ENCODE data around the gene MKRN3.
"Not testable (repeated sequence)": the region's sequence is repeated elsewhere in the genome, so short reads cannot be mapped to it uniquely, and the experiment has no call there.

MKRN3 gene

DNA sequence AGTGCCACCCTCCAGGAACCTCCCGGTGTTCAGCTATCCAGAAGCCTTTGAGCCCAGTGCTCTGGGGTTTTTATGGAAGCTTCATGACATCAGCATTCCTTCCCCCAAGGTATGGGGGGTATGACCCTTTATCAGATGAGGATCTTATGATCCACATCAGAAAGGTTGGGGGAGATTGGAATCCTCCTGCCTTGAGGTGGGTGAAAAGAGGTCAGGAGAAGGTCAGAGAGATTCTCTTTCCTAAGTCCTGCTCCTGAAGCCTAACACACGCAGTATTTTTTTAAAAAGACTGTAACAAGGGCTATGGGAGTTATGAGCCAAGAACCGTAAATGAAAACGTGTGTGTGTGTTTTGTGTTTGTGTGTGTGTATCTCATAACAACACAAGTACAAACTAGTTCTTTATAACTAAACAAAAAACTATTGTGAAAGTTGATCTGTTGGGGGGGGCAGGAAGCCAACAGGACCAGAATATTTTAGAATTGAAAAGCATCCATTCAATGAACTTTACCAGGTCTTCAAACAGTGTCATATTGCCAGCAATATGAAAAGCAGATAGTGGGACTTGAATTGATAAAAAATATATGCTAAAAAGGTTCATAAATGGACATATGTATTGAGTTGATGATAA, 13.2 kb downstream of the MKRN3 start:
- no peak overlapping the region for H3K4me3 ChIP-seq (ENCODE audit: low read depth, low read length)
- TF ChIP-seq, protein P1, sequence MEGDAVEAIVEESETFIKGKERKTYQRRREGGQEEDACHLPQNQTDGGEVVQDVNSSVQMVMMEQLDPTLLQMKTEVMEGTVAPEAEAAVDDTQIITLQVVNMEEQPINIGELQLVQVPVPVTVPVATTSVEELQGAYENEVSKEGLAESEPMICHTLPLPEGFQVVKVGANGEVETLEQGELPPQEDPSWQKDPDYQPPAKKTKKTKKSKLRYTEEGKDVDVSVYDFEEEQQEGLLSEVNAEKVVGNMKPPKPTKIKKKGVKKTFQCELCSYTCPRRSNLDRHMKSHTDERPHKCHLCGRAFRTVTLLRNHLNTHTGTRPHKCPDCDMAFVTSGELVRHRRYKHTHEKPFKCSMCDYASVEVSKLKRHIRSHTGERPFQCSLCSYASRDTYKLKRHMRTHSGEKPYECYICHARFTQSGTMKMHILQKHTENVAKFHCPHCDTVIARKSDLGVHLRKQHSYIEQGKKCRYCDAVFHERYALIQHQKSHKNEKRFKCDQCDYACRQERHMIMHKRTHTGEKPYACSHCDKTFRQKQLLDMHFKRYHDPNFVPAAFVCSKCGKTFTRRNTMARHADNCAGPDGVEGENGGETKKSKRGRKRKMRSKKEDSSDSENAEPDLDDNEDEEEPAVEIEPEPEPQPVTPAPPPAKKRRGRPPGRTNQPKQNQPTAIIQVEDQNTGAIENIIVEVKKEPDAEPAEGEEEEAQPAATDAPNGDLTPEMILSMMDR (conservative IDR thresholded peaks at IDR 0.05; ENCODE audit: low read depth, low read length), result no peak
- no peak for DNase-seq (ENCODE audit: low read depth)

GRCh38 chr15:23588268-23588667, 22.8 kb downstream of the MKRN3 start:
- TF ChIP-seq, protein P1 (conservative IDR thresholded peaks at IDR 0.05; ENCODE audit: low read depth, low read length), result no peak
- no peak overlapping the region for H3K4me3 ChIP-seq (ENCODE audit: low read depth, low read length)
- DNase-seq (ENCODE audit: low read depth), result no peak

- H3K4me3 ChIP-seq (ENCODE audit: low read depth, low read length), result no peak overlapping the region
- TF ChIP-seq, protein P1 (conservative IDR thresholded peaks at IDR 0.05; ENCODE audit: low read depth, low read length), result no peak
- DNase-seq (ENCODE audit: low read depth), result no peak
Observed at GRCh38 chr15:23589012-23589411, 23.5 kb downstream of the MKRN3 start.

DNA sequence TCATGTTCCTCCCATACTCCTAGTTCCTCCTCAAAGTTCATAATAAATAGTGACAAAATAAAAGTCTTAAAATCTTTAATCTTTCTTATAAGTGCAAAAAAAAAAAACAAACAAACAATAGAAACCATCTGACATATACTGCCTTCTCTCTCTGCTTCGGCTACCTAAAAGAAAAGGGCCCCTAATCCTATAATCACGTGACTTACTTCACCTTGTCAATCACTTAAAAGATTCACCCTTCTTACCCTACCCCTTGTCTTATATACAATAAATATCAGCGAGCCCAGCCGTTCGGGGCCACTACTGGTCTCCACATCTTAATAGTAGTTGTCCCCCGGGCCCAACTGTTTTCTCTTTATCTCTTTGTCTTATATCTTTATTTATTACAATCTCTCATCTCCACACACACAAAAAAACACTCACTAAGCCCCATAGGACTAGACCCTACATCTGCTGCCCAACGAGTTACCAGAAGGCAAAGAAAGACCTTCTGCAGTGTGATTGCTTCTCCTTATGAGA, 28.8 kb downstream of the MKRN3 start:
- no peak overlapping the region for H3K4me3 ChIP-seq (ENCODE audit: low read depth, low read length)
- TF ChIP-seq, protein P1 (conservative IDR thresholded peaks at IDR 0.05; ENCODE audit: low read depth, low read length), result no peak
- DNase-seq (ENCODE audit: low read depth), result no peak

DNA sequence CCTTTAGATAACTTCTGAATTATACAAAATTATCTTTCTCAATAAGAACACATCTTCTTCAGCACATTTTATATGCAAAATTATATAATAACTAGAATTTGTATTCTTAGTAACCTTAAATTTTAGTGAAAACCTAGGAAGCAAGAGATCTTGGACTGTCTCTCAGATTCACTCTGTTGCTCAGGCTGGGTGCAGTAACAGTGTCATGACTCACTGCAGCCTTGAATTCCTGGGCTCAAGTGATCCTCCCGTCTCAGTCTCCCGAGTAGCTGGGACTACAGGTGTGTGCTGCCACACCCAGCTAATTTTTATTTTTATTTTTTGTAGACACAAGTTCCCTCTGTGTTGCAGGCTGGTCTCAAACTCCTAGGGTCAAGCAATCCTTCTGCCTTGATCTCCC, 29.9 kb downstream of the MKRN3 start:
- H3K4me3 ChIP-seq (ENCODE audit: low read depth, low read length), result no peak overlapping the region
- DNase-seq (ENCODE audit: low read depth), result no peak
- TF ChIP-seq, protein P1 (conservative IDR thresholded peaks at IDR 0.05; ENCODE audit: low read depth, low read length), result no peak

DNA sequence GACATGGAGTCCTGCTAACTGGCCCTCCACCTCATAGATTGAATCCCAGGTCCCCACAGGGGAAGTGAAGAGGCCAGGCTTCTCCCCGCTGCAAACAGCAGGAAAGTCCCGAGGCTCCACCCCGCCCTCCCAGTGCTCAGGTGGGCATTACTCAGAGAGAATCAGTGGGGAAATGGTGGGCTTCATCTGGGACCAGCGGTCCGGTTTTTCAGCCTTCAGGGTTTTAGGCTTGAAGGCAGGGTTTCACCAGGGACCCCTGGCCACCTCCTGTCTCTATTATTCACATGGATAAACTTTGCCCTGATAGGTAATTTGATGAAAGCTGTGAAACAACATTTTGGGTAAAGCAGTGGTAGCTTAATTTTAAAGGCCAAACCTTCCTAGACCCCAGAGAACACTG, 31.3 kb downstream of the MKRN3 start:
- TF ChIP-seq, protein P1 (conservative IDR thresholded peaks at IDR 0.05; ENCODE audit: low read depth, low read length), result no peak
- DNase-seq (ENCODE audit: low read depth), result no peak
- H3K4me3 ChIP-seq (ENCODE audit: low read depth, low read length), result no peak overlapping the region

DNA sequence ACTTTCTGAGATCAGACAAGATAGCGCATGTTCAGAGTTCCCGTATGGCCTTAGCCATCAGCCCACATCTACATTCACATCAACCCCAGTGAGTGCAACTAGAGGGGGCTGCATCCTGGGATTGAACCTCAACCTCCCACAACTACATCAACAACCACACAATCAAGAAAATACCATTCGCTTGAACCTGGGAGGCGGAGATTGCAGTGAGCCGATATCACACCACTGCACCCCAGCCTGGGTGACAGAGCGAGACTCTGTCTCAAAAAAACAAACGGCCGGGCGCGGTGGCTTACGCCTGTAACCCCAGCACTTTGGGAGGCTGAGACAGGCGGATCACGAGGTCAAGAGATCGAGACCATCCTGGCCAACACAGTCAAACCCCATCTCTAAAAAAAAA, 31.8 kb downstream of the MKRN3 start:
- not testable (repeated sequence) for DNase-seq (ENCODE audit: low read depth); H3K4me3 ChIP-seq (ENCODE audit: low read depth, low read length)

Measured in choroid plexus epithelial cell (primary cell).